GM23338 (cell line): Measurements from ENCODE around the gene FAM171A1.

Experiments used
- CREB1 ChIP-seq: fragments of 250-450 bp; sonication (Bioruptor Pico); IDR thresholded peaks from 2 replicates; pipeline ENCODE4 v1.5.0; 2020; ENCODE audit warnings: low read depth, mild to moderate bottlenecking, moderate library complexity
- CTCF ChIP-seq, 2 experiments: fragments of 200-600 bp in 1 of 2; sonication (generic) in 1 of 2; conservative IDR thresholded peaks; 2 replicates each; pipeline versions ENCODE4 v1.5.1 to v1.6.1; 2016 to 2017; ENCODE audit warnings: antibody characterized with exemption in 2 of 2, low read depth in 2 of 2, mild to moderate bottlenecking in 2 of 2, moderate library complexity in 1 of 2
- EZH2 ChIP-seq: fragments of 200-600 bp; sonication (generic); IDR thresholded peaks from one replicate; pipeline ENCODE4 v1.8.0; 2017; ENCODE audit warnings: antibody characterized with exemption, mild to moderate bottlenecking, low read depth; ENCODE audit not compliant: unreplicated experiment
- JUNB ChIP-seq: IDR thresholded peaks from one replicate; pipeline ENCODE4 v1.6.1; 2016; ENCODE audit warnings: antibody characterized with exemption; ENCODE audit not compliant: unreplicated experiment
- NANOG ChIP-seq: IDR thresholded peaks from 2 replicates; pipeline ENCODE4 v1.6.1; 2016; ENCODE audit warnings: antibody characterized with exemption, borderline replicate concordance

- TF ChIP-seq CTCF (conservative IDR thresholded peaks at IDR 0.05; ENCODE audit: low read depth in 2 of 2) (no peak), CREB1 (CRISPR knock-in tag) (no peak), NANOG (no peak), EZH2 (no peak), JUNB (no peak)
Observed at GRCh38 chr10:15321431-15322341, 49.4 kb downstream of the FAM171A1 start.
